Suprapubic skin (tissue), 4 donors: ENCODE measurements around the gene NRN1. TPM values are rescaled to one million over a fixed set of nuclear protein-coding genes. Genes with fewer than 3 reads are reported as not detected.
"Not testable (repeated sequence)": the region's sequence is repeated elsewhere in the genome, so short reads cannot be mapped to it uniquely, and the experiment has no call there.

Source experiments
- DNase-seq, 2 donors: peaks; one replicate each; pipeline ENCODE4 v3.0.0-alpha.2; 2019; ENCODE audit warnings: low spot score in 2 of 2
- H3K27ac ChIP-seq: fragments of 200-600 bp; sonication (generic); one replicate; pipeline ENCODE4 v1.5.1; 2019
- H3K27me3 ChIP-seq: fragments of 200-600 bp; sonication (generic); one replicate; pipeline ENCODE4 v1.5.1; 2019
- H3K36me3 ChIP-seq: fragments of 200-600 bp; sonication (generic); one replicate; pipeline ENCODE4 v1.5.1; 2019
- H3K4me1 ChIP-seq: fragments of 200-600 bp; sonication (generic); one replicate; pipeline ENCODE4 v1.5.1; 2019
- H3K4me3 ChIP-seq: fragments of 200-600 bp; sonication (generic); one replicate; pipeline ENCODE4 v1.5.1; 2019; ENCODE audit warnings: mild to moderate bottlenecking
- H3K9me3 ChIP-seq: fragments of 200-600 bp; sonication (generic); one replicate; pipeline ENCODE4 v1.5.1; 2019
- CTCF ChIP-seq, 2 donors: fragments of 200-600 bp in 1 of 2; fragments of 450-650 bp in 1 of 2; sonication (generic) in 1 of 2; IDR thresholded peaks; one replicate each; pipeline ENCODE4 v1.5.1; 2016 to 2019; ENCODE audit warnings: antibody characterized with exemption in 2 of 2, mild to moderate bottlenecking in 1 of 2, moderate library complexity in 1 of 2
- EP300 ChIP-seq: sonication (generic); formaldehyde crosslinking; IDR thresholded peaks from one replicate; pipeline ENCODE4 v1.6.1; 2017; ENCODE audit warnings: antibody characterized with exemption
- POLR2A ChIP-seq, 2 donors: fragments of 450-650 bp; IDR thresholded peaks; one replicate each; pipeline ENCODE4 v1.6.1; 2017; ENCODE audit warnings: antibody characterized with exemption in 2 of 2, mild to moderate bottlenecking in 2 of 2, moderate library complexity in 2 of 2
- POLR2AphosphoS5 ChIP-seq, 3 donors: sonication (generic); formaldehyde crosslinking; IDR thresholded peaks; one replicate each; pipeline ENCODE4 v1.6.1; 2017; ENCODE audit warnings: antibody characterized with exemption in 3 of 3
- WGBS: methylation state at CpG from one replicate; pipeline ENCODE4 v1.1.5; 2018; 5-methylcytosine and 5-hydroxymethylcytosine counted together
- total RNA-seq, 4 donors: library from RNA; depleted of rRNA; stranded (reverse); fragments of >200 nt; gene quantifications; one replicate each; pipeline ENCODE4 v1.1.0, GENCODE V29; 2016

The NRN1 gene
- total RNA-seq, 4 donors from 2014 or later = 5.1 to 16.1 (median 8.8) TPM

DNA sequence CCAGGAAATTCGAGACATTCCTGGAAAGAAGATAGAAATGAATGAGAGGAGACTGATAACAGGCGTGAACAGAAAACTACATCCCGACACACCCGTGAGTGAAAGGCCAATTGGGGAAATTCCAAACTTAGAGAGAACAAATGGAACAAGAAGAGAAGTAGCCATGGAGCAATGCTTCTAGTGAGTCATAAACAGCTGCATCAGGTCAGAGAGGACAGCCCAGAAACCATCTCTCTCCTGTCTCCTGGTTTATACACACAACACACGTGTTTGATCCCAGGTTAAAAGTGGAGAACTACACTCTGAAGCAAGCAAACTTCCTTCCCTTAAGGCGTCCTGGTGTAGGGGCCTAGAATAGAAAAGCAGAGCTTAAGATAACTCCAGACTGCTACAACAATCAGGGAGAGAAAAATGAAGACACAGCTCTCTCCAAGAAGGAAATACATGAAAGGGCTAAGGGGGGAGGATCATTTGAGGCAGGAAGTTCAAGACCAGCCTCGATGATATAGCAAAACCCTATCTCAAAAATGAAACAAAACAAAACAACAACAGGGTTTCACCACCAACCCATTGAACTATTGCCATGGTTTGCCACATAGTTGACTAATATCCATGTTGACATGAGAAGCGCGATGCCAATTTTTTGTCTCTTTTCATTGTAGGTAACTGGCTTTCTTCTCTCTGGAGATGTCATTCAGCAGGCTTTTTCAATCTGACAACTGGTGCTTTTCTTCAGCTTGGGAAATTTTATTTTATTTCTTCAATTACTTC is 26.9 kb downstream of the NRN1 start:
- Histone ChIP-seq H3K36me3 (no peaks in the 10 kb centered on the region), H3K4me1 (peaks cover 9% of the 10 kb centered on the region), H3K9me3 (no peaks in the 10 kb centered on the region), H3K4me3 (no peak overlapping the region), H3K27me3 (peaks cover 9% of the 10 kb centered on the region), H3K27ac (peak overlapping the region; percentile 60)
- 36% methylated on average over 9 of the region's 9 CpGs for WGBS
- TF ChIP-seq CTCF (IDR thresholded peaks at IDR 0.05) (no peak), EP300 (no peak), POLR2AphosphoS5 (IDR thresholded peaks at IDR 0.05) (peak in 1 of 3 donors; percentile 3)
- no peak for DNase-seq

DNA sequence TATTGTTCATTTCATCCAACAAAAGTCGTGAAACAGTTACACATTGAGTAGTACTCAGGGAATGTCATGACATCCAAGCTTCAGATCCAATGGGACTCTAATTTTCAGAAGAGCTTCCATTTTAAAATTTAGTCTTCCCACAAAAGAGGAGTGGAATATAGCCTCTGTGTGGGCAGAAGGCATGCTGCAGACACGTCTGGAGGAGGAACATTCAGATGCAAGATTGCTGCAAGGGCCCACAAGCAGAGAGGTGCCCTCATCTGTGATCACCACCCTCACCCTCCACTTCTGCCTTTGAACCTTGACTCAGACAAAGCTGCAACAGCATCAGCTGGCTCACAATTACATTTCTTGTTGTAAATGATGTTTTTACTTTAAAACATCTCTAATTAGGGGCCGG is 29.9 kb downstream of the NRN1 start:
- peaks cover 4% of the 10 kb centered on the region for H3K27me3 ChIP-seq
- peaks cover 9% of the 10 kb centered on the region for H3K4me1 ChIP-seq
- no peak overlapping the region for H3K27ac ChIP-seq
- WGBS = 87% methylated on average over 3 of the region's 3 CpGs
- no peaks in the 10 kb centered on the region for H3K9me3 ChIP-seq
- H3K4me3 ChIP-seq = no peak overlapping the region
- H3K36me3 ChIP-seq = no peaks in the 10 kb centered on the region
- TF ChIP-seq POLR2A (IDR thresholded peaks at IDR 0.05) (no peak), CTCF (IDR thresholded peaks at IDR 0.05) (no peak), EP300 (no peak)
- no peak for DNase-seq

DNA sequence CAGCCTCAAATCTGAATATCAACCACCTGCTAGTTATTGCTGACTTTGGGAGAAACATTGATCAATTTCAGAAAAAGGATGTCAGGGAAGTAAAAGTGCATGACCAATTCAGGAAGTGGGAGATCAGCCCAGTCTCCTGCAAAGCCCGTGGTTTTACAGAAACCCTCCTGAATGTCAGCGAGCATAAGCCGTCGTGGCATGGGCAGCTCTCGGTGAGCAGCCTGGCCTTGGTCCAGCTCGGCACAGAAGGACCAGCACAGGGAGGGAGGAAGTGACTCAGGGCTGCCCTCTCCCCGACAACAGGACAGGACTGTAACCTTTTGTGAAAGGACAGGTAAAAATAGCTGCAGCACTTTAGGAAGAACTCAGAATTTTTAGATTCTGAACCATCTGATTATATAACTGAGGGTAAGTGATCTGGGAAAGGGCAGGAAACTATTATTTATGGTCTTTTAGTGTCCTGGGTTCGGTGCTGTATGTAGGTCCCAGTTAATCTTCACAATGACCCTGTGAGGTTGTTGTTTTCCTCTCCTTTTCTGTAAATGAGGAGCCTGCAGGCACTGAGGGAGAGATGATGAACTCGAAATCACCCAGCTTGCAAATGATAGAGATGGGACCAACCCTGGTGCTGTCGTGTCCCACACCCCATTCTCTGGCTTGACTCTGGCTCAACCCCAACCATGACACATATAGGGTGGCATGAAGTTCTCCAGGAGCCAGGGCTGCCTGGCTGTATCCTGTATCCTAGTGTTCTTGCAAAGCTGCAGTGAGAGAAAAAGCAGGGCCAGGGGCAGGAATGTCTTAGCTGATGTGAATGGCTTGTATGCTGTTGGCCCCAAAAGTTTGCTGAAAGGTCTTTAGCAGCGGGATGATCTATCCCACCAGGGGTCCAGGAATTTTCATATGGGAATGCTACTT is 37.6 kb downstream of the NRN1 start:
- peaks cover 5% of the 10 kb centered on the region for H3K4me1 ChIP-seq
- H3K4me3 ChIP-seq = no peak overlapping the region
- no peaks in the 10 kb centered on the region for H3K36me3 ChIP-seq
- WGBS = 42% methylated on average over 11 of the region's 11 CpGs
- TF ChIP-seq POLR2A (IDR thresholded peaks at IDR 0.05) (no peak), EP300 (no peak), POLR2AphosphoS5 (IDR thresholded peaks at IDR 0.05) (no peak), CTCF (IDR thresholded peaks at IDR 0.05) (no peak)
- no peak for DNase-seq
- H3K27me3 ChIP-seq = peaks cover 2% of the 10 kb centered on the region
- H3K9me3 ChIP-seq = no peaks in the 10 kb centered on the region
- H3K27ac ChIP-seq = no peak overlapping the region

- not testable (repeated sequence) for H3K9me3 ChIP-seq, H3K4me1 ChIP-seq, H3K27me3 ChIP-seq, H3K4me3 ChIP-seq, H3K36me3 ChIP-seq, DNase-seq, H3K27ac ChIP-seq
- 77% methylated on average over 3 of the region's 3 CpGs for WGBS
Observed at GRCh38 chr6:5968036-5968435, 38.7 kb downstream of the NRN1 start.

GRCh38 chr6:5967594-5967993 is 39.1 kb downstream of the NRN1 start:
- peaks cover 5% of the 10 kb centered on the region for H3K4me1 ChIP-seq
- no peak overlapping the region for H3K27ac ChIP-seq
- no peak overlapping the region for H3K4me3 ChIP-seq
- no peak for DNase-seq
- no peaks in the 10 kb centered on the region for H3K9me3 ChIP-seq
- 5% methylated on average over 1 of the region's 1 CpG for WGBS
- no peak for TF ChIP-seq POLR2A (IDR thresholded peaks at IDR 0.05)
- TF ChIP-seq POLR2AphosphoS5 (IDR thresholded peaks at IDR 0.05) = no peak
- no peak for TF ChIP-seq EP300
- no peak for TF ChIP-seq CTCF (IDR thresholded peaks at IDR 0.05)
- no peaks in the 10 kb centered on the region for H3K27me3 ChIP-seq
- H3K36me3 ChIP-seq = no peaks in the 10 kb centered on the region
